HG03108 (cell line): Measurements from ENCODE around the gene ABAT.
"Not testable (repeated sequence)": the region's sequence is repeated elsewhere in the genome, so short reads cannot be mapped to it uniquely, and the experiment has no call there.

Experiments used
- ATAC-seq: cut with Tn5 transposase; IDR thresholded peaks from one replicate; pipeline ENCODE4 v1.9.1; 2021; ENCODE audit warnings: moderate library complexity; ENCODE audit not compliant: unreplicated experiment

Gene ABAT

GRCh38 chr16:8739151-8739550 lies 64.7 kb downstream of the ABAT start:
- ATAC-seq, result no peak

GRCh38 chr16:8739989-8740704 lies 65.7 kb downstream of the ABAT start:
- ATAC-seq, result no peak

- no peak for ATAC-seq
Observed at GRCh38 chr16:8740775-8741355, 66.4 kb downstream of the ABAT start.

- no peak for ATAC-seq
Observed at GRCh38 chr16:8741636-8742035, 67.2 kb downstream of the ABAT start.

- no peak for ATAC-seq
Observed at GRCh38 chr16:8742068-8742467, 67.7 kb downstream of the ABAT start.

GRCh38 chr16:8748944-8749343 lies 74.5 kb downstream of the ABAT start:
- not testable (repeated sequence) for ATAC-seq

GRCh38 chr16:8751481-8752311 lies 77.3 kb downstream of the ABAT start:
- ATAC-seq, result no peak

- no peak for ATAC-seq
Observed at GRCh38 chr16:8752706-8753105, 78.3 kb downstream of the ABAT start.

GRCh38 chr16:8753416-8754054 lies 79.1 kb downstream of the ABAT start:
- ATAC-seq, result no peak

- ATAC-seq, result no peak
Observed at GRCh38 chr16:8756755-8757154, 82.3 kb downstream of the ABAT start.

GRCh38 chr16:8758022-8758421 lies 83.6 kb downstream of the ABAT start:
- no peak for ATAC-seq

GRCh38 chr16:8760021-8760420 lies 85.6 kb downstream of the ABAT start:
- no peak for ATAC-seq

GRCh38 chr16:8761078-8761477 lies 86.7 kb downstream of the ABAT start:
- no peak for ATAC-seq

GRCh38 chr16:8762254-8762653 lies 87.8 kb downstream of the ABAT start:
- no peak for ATAC-seq

- ATAC-seq, result no peak
Observed at GRCh38 chr16:8763083-8763482, 88.7 kb downstream of the ABAT start.

- ATAC-seq, result no peak
Observed at GRCh38 chr16:8763899-8764298, 89.5 kb downstream of the ABAT start.

- ATAC-seq, result no peak
Observed at GRCh38 chr16:8764525-8765250, 90.3 kb downstream of the ABAT start.

GRCh38 chr16:8767176-8767575 lies 92.8 kb downstream of the ABAT start:
- no peak for ATAC-seq

GRCh38 chr16:8768283-8768682 lies 93.9 kb downstream of the ABAT start:
- no peak for ATAC-seq

- ATAC-seq, result no peak
Observed at GRCh38 chr16:8768692-8769091, 94.3 kb downstream of the ABAT start.

GRCh38 chr16:8773537-8773936 lies 99.1 kb downstream of the ABAT start:
- no peak for ATAC-seq
